Measurements from ENCODE around the gene ELK4.

DNA sequence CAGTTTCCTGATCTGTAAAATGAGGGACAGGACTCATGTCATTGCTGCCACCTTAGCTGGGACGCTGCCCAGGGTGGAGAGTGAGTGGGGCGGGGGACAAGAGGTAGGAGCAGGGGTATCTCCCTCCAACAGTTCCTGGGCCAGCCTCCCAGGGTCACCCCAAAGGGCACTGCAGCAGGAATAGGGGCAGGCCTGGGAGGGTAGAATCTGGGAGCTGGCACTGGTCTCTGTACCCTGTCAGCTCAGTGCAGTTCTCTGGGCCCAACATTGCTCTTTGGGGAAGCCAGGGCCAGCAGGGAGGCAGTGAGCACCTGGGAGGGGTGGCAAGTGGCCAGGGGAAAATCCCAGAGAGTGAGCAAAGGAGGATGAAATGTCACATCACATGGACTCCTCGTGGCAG, 55.8 kb downstream of the ELK4 start:
- TF ChIP-seq, protein P1, sequence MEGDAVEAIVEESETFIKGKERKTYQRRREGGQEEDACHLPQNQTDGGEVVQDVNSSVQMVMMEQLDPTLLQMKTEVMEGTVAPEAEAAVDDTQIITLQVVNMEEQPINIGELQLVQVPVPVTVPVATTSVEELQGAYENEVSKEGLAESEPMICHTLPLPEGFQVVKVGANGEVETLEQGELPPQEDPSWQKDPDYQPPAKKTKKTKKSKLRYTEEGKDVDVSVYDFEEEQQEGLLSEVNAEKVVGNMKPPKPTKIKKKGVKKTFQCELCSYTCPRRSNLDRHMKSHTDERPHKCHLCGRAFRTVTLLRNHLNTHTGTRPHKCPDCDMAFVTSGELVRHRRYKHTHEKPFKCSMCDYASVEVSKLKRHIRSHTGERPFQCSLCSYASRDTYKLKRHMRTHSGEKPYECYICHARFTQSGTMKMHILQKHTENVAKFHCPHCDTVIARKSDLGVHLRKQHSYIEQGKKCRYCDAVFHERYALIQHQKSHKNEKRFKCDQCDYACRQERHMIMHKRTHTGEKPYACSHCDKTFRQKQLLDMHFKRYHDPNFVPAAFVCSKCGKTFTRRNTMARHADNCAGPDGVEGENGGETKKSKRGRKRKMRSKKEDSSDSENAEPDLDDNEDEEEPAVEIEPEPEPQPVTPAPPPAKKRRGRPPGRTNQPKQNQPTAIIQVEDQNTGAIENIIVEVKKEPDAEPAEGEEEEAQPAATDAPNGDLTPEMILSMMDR (IDR thresholded peaks at IDR 0.05) = no peak
- TF ChIP-seq POLR2A (IDR thresholded peaks at IDR 0.05) = no peak

All from heart left ventricle (tissue), 13 donors.